ENCODE data around the gene ANKZF1. TPM values are rescaled to one million over a fixed set of nuclear protein-coding genes. Genes with fewer than 3 reads are reported as not detected.

The ANKZF1 gene
- total RNA-seq, 1 experiment from 2014 or later = 51.5 TPM

DNA sequence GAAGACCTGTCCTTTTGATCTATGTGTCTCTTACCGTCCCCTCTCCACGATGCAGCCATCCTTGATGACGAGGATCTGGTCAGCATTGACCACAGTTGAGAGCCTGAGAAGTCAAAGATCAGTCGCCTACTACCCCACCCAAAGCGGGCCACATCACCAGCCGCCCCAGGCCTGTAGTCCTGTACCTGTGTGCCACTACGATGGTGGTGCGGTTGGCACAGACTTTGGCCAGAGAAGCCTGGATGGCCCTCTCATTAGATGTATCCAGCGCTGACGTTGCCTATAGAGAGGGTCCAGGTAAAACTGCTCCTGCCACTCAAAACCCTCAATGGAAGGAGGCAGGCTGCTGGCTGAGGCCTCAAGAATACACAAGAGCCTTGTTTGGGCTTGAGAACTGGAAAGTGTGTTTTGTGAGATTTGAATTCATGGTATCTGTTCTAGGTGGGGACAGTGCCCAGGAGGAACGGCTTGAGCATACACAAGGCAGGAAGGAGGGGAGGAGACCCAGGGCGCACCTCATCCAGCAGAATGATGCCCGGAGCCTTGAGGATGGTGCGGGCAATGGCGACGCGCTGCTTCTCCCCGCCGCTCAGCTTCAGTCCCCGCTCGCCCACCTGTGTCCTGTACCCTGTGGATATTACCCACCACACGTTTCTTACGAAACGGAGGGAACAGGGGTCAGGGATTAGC lies 19.3 kb upstream of the ANKZF1 start:
- TF ChIP-seq, protein P1, sequence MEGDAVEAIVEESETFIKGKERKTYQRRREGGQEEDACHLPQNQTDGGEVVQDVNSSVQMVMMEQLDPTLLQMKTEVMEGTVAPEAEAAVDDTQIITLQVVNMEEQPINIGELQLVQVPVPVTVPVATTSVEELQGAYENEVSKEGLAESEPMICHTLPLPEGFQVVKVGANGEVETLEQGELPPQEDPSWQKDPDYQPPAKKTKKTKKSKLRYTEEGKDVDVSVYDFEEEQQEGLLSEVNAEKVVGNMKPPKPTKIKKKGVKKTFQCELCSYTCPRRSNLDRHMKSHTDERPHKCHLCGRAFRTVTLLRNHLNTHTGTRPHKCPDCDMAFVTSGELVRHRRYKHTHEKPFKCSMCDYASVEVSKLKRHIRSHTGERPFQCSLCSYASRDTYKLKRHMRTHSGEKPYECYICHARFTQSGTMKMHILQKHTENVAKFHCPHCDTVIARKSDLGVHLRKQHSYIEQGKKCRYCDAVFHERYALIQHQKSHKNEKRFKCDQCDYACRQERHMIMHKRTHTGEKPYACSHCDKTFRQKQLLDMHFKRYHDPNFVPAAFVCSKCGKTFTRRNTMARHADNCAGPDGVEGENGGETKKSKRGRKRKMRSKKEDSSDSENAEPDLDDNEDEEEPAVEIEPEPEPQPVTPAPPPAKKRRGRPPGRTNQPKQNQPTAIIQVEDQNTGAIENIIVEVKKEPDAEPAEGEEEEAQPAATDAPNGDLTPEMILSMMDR (IDR thresholded peaks at IDR 0.05; ENCODE audit: insufficient read depth in 1 of 2, low read depth in 1 of 2, low read length in 1 of 2, severe bottlenecking in 1 of 2, unreplicated experiment in 1 of 2) = no peak
- Histone ChIP-seq H3K36me3 (ENCODE audit: control insufficient read depth, insufficient read depth, low read length) (peaks cover 21% of the 10 kb centered on the region), H3K4me1 (peaks cover 8% of the 10 kb centered on the region), H3K4me3 (ENCODE audit: low read depth, low read length) (no peak overlapping the region), H3K9me3 (no peaks in the 10 kb centered on the region), H3K27me3 (replicated peaks; ENCODE audit: control insufficient read depth, insufficient read depth, low read length) (no peaks in the 10 kb centered on the region)
- intact Hi-C loops (cut with micrococcal nuclease; ENCODE audit: unreplicated experiment) = no loop called here
- H3K27ac Mint-ChIP-seq (ENCODE audit: unreplicated experiment) = no peak overlapping the region
- DNase-seq = no peak
- CTCF ChIA-PET = no interaction called here
- no peaks in the 10 kb centered on the region for H3K9me3 Mint-ChIP-seq (ENCODE audit: unreplicated experiment)
- H3K4me3 Mint-ChIP-seq (ENCODE audit: unreplicated experiment) = no peak overlapping the region
- POLR2A ChIA-PET = no interaction called here
- H3K4me1 Mint-ChIP-seq (ENCODE audit: low read depth, unreplicated experiment) = peaks cover 5% of the 10 kb centered on the region
- no peaks in the 10 kb centered on the region for H3K27me3 Mint-ChIP-seq (ENCODE audit: insufficient read depth, unreplicated experiment)
- peaks cover 60% of the 10 kb centered on the region for H3K36me3 Mint-ChIP-seq (ENCODE audit: insufficient read depth, unreplicated experiment)
- BruUV-seq (replicated peaks) = no TSS peak

DNA sequence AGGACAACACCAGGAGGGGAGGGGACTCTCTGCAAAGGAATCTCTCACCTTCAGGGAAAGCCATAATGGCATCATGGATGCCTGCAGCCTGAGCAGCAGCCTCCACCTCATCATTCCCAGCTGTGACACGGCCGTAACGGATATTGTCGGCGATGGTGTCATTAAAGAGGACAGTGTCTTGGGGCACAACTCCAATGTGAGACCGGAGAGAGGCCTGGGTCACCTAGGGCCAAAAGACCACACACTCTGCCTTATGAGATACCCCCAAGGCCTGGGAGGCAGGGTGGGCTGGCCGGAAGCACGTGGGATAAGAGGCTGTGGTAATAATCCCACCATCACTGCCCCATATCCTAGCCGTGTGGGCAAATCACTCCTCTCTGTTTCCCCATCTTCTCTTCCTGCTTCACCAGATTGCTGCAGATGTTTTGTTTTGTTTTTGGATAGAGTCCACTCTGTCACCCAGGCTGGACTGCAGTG lies 18.7 kb upstream of the ANKZF1 start:
- Histone ChIP-seq H3K27me3 (replicated peaks; ENCODE audit: control insufficient read depth, insufficient read depth, low read length) (no peaks in the 10 kb centered on the region), H3K4me3 (ENCODE audit: low read depth, low read length) (no peak overlapping the region), H3K9me3 (no peaks in the 10 kb centered on the region), H3K4me1 (peaks cover 8% of the 10 kb centered on the region), H3K36me3 (ENCODE audit: control insufficient read depth, insufficient read depth, low read length) (peaks cover 21% of the 10 kb centered on the region)
- Mint-ChIP-seq H3K9me3 (ENCODE audit: unreplicated experiment) (no peaks in the 10 kb centered on the region), H3K27me3 (ENCODE audit: insufficient read depth, unreplicated experiment) (no peaks in the 10 kb centered on the region), H3K4me3 (ENCODE audit: unreplicated experiment) (no peak overlapping the region), H3K4me1 (ENCODE audit: low read depth, unreplicated experiment) (peaks cover 5% of the 10 kb centered on the region), H3K36me3 (ENCODE audit: insufficient read depth, unreplicated experiment) (peaks cover 61% of the 10 kb centered on the region), H3K27ac (ENCODE audit: unreplicated experiment) (no peak overlapping the region)
- TF ChIP-seq, protein P1 (IDR thresholded peaks at IDR 0.05; ENCODE audit: insufficient read depth in 1 of 2, low read depth in 1 of 2, low read length in 1 of 2, severe bottlenecking in 1 of 2, unreplicated experiment in 1 of 2) = no peak
- no TSS peak for BruUV-seq (replicated peaks)
- intact Hi-C loops (cut with micrococcal nuclease; ENCODE audit: unreplicated experiment) = loop anchor here (1.0 kb wide), 1 partner anchor 51 kb away; the partner anchor contains the start of gene NHEJ1
- CTCF ChIA-PET = interaction anchor here (0.5 kb wide), 1 partner anchor 84 kb away, joined by 3 read pairs; no protein-coding TSS in a partner anchor
- no peak for DNase-seq
- POLR2A ChIA-PET = interaction anchor here (0.6 kb wide), 1 partner anchor 39 kb away, joined by 4 read pairs; no protein-coding TSS in a partner anchor

DNA sequence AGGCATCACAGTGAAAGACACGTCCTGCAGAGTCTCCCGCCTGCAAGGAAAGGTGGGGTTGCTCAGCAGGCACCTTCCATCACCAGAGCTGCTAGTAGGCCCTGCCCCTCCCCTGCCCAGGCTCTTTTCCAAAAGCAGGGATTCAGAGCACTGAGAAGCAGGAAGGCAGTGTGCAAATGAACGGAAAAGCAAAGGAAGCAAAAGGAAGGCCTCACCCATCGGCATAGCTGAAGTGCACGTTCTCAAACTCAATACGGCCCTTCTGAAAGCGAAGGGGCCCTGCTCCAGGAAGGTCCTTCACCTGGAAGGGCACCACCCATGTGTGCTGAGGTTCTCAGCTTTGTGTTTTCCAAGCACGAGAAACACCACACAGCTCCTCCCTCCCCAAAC lies 16.6 kb upstream of the ANKZF1 start:
- Histone ChIP-seq H3K9me3 (no peaks in the 10 kb centered on the region), H3K4me1 (peaks cover 14% of the 10 kb centered on the region), H3K36me3 (ENCODE audit: control insufficient read depth, insufficient read depth, low read length) (peaks cover 21% of the 10 kb centered on the region), H3K4me3 (ENCODE audit: low read depth, low read length) (no peak overlapping the region), H3K27me3 (replicated peaks; ENCODE audit: control insufficient read depth, insufficient read depth, low read length) (no peaks in the 10 kb centered on the region)
- POLR2A ChIA-PET = no interaction called here
- CTCF ChIA-PET = no interaction called here
- DNase-seq = peak in 1 of 2 experiments; percentile 31
- TF ChIP-seq, protein P1 (IDR thresholded peaks at IDR 0.05; ENCODE audit: insufficient read depth in 1 of 2, low read depth in 1 of 2, low read length in 1 of 2, severe bottlenecking in 1 of 2, unreplicated experiment in 1 of 2) = no peak
- Mint-ChIP-seq H3K4me1 (ENCODE audit: low read depth, unreplicated experiment) (peaks cover 5% of the 10 kb centered on the region), H3K27ac (ENCODE audit: unreplicated experiment) (no peak overlapping the region), H3K36me3 (ENCODE audit: insufficient read depth, unreplicated experiment) (peaks cover 65% of the 10 kb centered on the region), H3K4me3 (ENCODE audit: unreplicated experiment) (no peak overlapping the region), H3K27me3 (ENCODE audit: insufficient read depth, unreplicated experiment) (no peaks in the 10 kb centered on the region), H3K9me3 (ENCODE audit: unreplicated experiment) (no peaks in the 10 kb centered on the region)
- intact Hi-C loops (cut with micrococcal nuclease; ENCODE audit: unreplicated experiment) = no loop called here
- no TSS peak for BruUV-seq (replicated peaks)
